VCaP (cell line): ENCODE measurements around the gene HIVEP3.
A peak's percentile ranks its signal among the peaks of the same experiment; 100 is the strongest.

Experiments used
- H3K27ac ChIP-seq: fragments of 450-650 bp; 2 replicates; pipeline ENCODE4 v1.5.1; 2017
- CTCF ChIP-seq: fragments of 450-650 bp; conservative IDR thresholded peaks from 2 replicates; pipeline ENCODE4 v1.5.1; 2017; ENCODE audit warnings: mild to moderate bottlenecking, moderate library complexity

The HIVEP3 gene

GRCh38 chr1:41920658-41921057, 1.9 kb upstream of the HIVEP3 start:
- TF ChIP-seq CTCF = no peak
- H3K27ac ChIP-seq = no peak overlapping the region

GRCh38 chr1:41919764-41920397, 1.2 kb upstream of the HIVEP3 start:
- no peak for TF ChIP-seq CTCF
- H3K27ac ChIP-seq = no peak overlapping the region

- peak overlapping the region; percentile 88 for H3K27ac ChIP-seq
- TF ChIP-seq CTCF = no peak
These were observed 409 bp upstream of the HIVEP3 start for GRCh38 chr1:41919131-41919530.

- H3K27ac ChIP-seq = peak overlapping the region; percentile 88
- TF ChIP-seq CTCF = no peak
These were observed 780 bp downstream of the HIVEP3 start for GRCh38 chr1:41917835-41918449.

DNA sequence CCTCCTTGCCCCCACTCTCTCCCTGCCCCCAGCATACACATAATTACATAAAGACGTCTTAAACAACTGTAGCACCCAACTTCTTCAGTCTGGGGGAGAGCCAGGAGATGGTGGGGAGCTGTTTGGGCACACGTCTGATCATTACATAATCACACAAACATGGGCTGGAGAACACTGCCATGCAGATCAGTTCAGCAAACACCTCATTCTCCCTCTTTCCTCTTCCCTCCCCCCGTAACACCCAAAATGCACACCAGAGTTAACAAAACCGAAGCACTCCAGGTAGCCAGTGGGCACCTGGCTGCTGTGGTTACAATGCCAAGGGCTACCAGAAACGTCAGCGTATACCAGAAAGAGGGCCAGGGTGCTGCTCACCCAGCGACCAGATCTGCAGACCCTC, 1.6 kb downstream of the HIVEP3 start:
- peak overlapping the region; percentile 88; the same call in 1 of the 2 replicates for H3K27ac ChIP-seq
- no peak for TF ChIP-seq CTCF

GRCh38 chr1:41915786-41916571, 2.7 kb downstream of the HIVEP3 start:
- TF ChIP-seq CTCF = no peak
- peak overlapping the region; percentile 7; the same call in 1 of the 2 replicates for H3K27ac ChIP-seq

DNA sequence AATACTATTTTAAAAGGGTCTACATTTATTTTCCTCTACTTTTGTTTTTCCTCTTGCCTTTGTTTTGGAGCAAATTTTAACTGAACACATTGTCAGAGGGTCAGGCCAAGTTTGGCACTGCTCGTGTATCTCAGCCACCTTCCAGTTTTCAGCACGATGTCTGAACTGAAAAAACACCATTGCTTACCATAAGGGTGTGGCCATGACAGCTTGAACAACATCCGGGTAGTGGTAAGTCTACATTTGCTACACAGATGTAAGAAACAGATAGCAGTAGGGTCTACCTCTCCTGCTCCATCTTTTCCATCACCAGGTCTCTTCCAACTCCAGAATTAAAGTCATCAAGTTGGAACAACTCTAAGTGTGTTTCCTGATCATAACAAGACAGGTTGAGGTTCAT, 4.2 kb downstream of the HIVEP3 start:
- no peak for TF ChIP-seq CTCF
- no peak overlapping the region for H3K27ac ChIP-seq
